ENCODE measurements around the gene IZUMO1R. TPM values are rescaled to one million over a fixed set of nuclear protein-coding genes. Genes with fewer than 3 reads are reported as not detected.

Gene IZUMO1R
- total RNA-seq, 2 experiments from 2014 or later = not detected

GRCh38 chr11:94302776-94303175 is 1.6 kb upstream of the IZUMO1R start:
- Mint-ChIP-seq H3K4me3 (no peak overlapping the region), H3K27me3 (peaks cover 16% of the 10 kb centered on the region), H3K36me3 (ENCODE audit: low read depth) (no peaks in the 10 kb centered on the region), H3K4me1 (ENCODE audit: low read depth) (no peaks in the 10 kb centered on the region), H3K9me3 (no peaks in the 10 kb centered on the region), H3K27ac (no peak overlapping the region)
- ChIA-PET CTCF (no interaction called here), POLR2A (no interaction called here)
- DNase-seq (no peak), ATAC-seq (no peak)
- TF ChIP-seq CTCF (IDR thresholded peaks at IDR 0.05) = no peak
- intact Hi-C loops (cut with micrococcal nuclease) = no loop called here

- no peak for DNase-seq
- ATAC-seq = no peak
- H3K9me3 Mint-ChIP-seq = no peaks in the 10 kb centered on the region
- no peak for TF ChIP-seq CTCF (IDR thresholded peaks at IDR 0.05)
- peaks cover 9% of the 10 kb centered on the region for H3K27me3 Mint-ChIP-seq
- H3K4me1 Mint-ChIP-seq (ENCODE audit: low read depth) = no peaks in the 10 kb centered on the region
- no peak overlapping the region for H3K27ac Mint-ChIP-seq
- intact Hi-C loops (cut with micrococcal nuclease) = no loop called here
- no peaks in the 10 kb centered on the region for H3K36me3 Mint-ChIP-seq (ENCODE audit: low read depth)
- ChIA-PET POLR2A (interaction anchor here (0.7 kb wide), 1 partner anchor 144 kb away, joined by 4 read pairs; no protein-coding TSS in a partner anchor), CTCF (no interaction called here)
- no peak overlapping the region for H3K4me3 Mint-ChIP-seq
These were observed 766 bp downstream of the IZUMO1R start for GRCh38 chr11:94305146-94305545.

- TF ChIP-seq CTCF (IDR thresholded peaks at IDR 0.05) = no peak
- Mint-ChIP-seq H3K4me3 (no peak overlapping the region), H3K27me3 (peaks cover 10% of the 10 kb centered on the region), H3K36me3 (ENCODE audit: low read depth) (no peaks in the 10 kb centered on the region), H3K4me1 (ENCODE audit: low read depth) (no peaks in the 10 kb centered on the region), H3K9me3 (no peaks in the 10 kb centered on the region), H3K27ac (no peak overlapping the region)
- DNase-seq = no peak
- intact Hi-C loops (cut with micrococcal nuclease) = no loop called here
- ChIA-PET CTCF (no interaction called here), POLR2A (no interaction called here)
- ATAC-seq = no peak
These were observed 2.9 kb downstream of the IZUMO1R start for GRCh38 chr11:94307101-94307791.

GRCh38 chr11:94308024-94308423 is 3.6 kb downstream of the IZUMO1R start:
- no peak overlapping the region for H3K4me3 Mint-ChIP-seq
- intact Hi-C loops (cut with micrococcal nuclease) = no loop called here
- H3K27ac Mint-ChIP-seq = no peak overlapping the region
- ChIA-PET POLR2A (no interaction called here), CTCF (no interaction called here)
- H3K36me3 Mint-ChIP-seq (ENCODE audit: low read depth) = no peaks in the 10 kb centered on the region
- peaks cover 9% of the 10 kb centered on the region for H3K27me3 Mint-ChIP-seq
- TF ChIP-seq CTCF (IDR thresholded peaks at IDR 0.05) = no peak
- DNase-seq (no peak), ATAC-seq (no peak)
- H3K4me1 Mint-ChIP-seq (ENCODE audit: low read depth) = no peaks in the 10 kb centered on the region
- no peaks in the 10 kb centered on the region for H3K9me3 Mint-ChIP-seq

GRCh38 chr11:94309757-94310156 is 5.4 kb downstream of the IZUMO1R start:
- H3K4me1 Mint-ChIP-seq (ENCODE audit: low read depth) = no peaks in the 10 kb centered on the region
- peaks cover 12% of the 10 kb centered on the region for H3K27me3 Mint-ChIP-seq
- DNase-seq (no peak), ATAC-seq (no peak)
- intact Hi-C loops (cut with micrococcal nuclease) = no loop called here
- H3K4me3 Mint-ChIP-seq = no peak overlapping the region
- no peak overlapping the region for H3K27ac Mint-ChIP-seq
- H3K36me3 Mint-ChIP-seq (ENCODE audit: low read depth) = no peaks in the 10 kb centered on the region
- no peak for TF ChIP-seq CTCF (IDR thresholded peaks at IDR 0.05)
- POLR2A ChIA-PET = no interaction called here
- H3K9me3 Mint-ChIP-seq = no peaks in the 10 kb centered on the region
- CTCF ChIA-PET = no interaction called here
